ENCODE data around the gene ABCB8.

ABCB8 gene

GRCh38 chr7:150990416-150991186, 37.6 kb upstream of the ABCB8 start, which contains the start of gene NOS3:
Gene NOS3 (plus strand): TSS chr7:150991017. CDS start chr7:150993804, 2,787 bp downstream.
- Histone ChIP-seq H3K4me1 (ENCODE audit: control insufficient read depth, insufficient read depth, low read length) (no peaks in the 10 kb centered on the region), H3K4me3 (ENCODE audit: low read length) (no peak within 1 kb of the TSS), H3K4me2 (ENCODE audit: low read length) (no peak within 1 kb of the TSS), H3K9me3 (replicated peaks; ENCODE audit: low read length) (no peaks in the 10 kb centered on the region), H3K36me3 (ENCODE audit: insufficient read depth, low read length) (no peaks in the 10 kb centered on the region), H3K27me3 (ENCODE audit: control insufficient read depth, insufficient read depth, low read length) (peaks cover 29% of the 10 kb centered on the region), H3K9ac (ENCODE audit: low read depth, low read length) (no peak within 1 kb of the TSS)

- Histone ChIP-seq H3K27me3 (ENCODE audit: control insufficient read depth, insufficient read depth, low read length) (peaks cover 29% of the 10 kb centered on the region), H3K4me1 (ENCODE audit: control insufficient read depth, insufficient read depth, low read length) (no peaks in the 10 kb centered on the region), H3K9ac (ENCODE audit: low read depth, low read length) (no peak overlapping the region), H3K4me2 (ENCODE audit: low read length) (no peak overlapping the region), H3K4me3 (ENCODE audit: low read length) (no peak overlapping the region), H3K36me3 (ENCODE audit: insufficient read depth, low read length) (no peaks in the 10 kb centered on the region), H3K9me3 (replicated peaks; ENCODE audit: low read length) (no peaks in the 10 kb centered on the region)
These were observed 36.1 kb upstream of the ABCB8 start for GRCh38 chr7:150992051-150992640.

- Histone ChIP-seq H3K4me1 (ENCODE audit: control insufficient read depth, insufficient read depth, low read length) (no peaks in the 10 kb centered on the region), H3K9me3 (replicated peaks; ENCODE audit: low read length) (no peaks in the 10 kb centered on the region), H3K27me3 (ENCODE audit: control insufficient read depth, insufficient read depth, low read length) (peaks cover 24% of the 10 kb centered on the region), H3K4me3 (ENCODE audit: low read length) (no peak overlapping the region), H3K9ac (ENCODE audit: low read depth, low read length) (no peak overlapping the region), H3K36me3 (ENCODE audit: insufficient read depth, low read length) (no peaks in the 10 kb centered on the region), H3K4me2 (ENCODE audit: low read length) (no peak overlapping the region)
These were observed 35.4 kb upstream of the ABCB8 start for GRCh38 chr7:150992833-150993302.

- no peaks in the 10 kb centered on the region for H3K9me3 ChIP-seq (replicated peaks; ENCODE audit: low read length)
- H3K4me2 ChIP-seq (ENCODE audit: low read length), result no peak overlapping the region
- no peaks in the 10 kb centered on the region for H3K36me3 ChIP-seq (ENCODE audit: insufficient read depth, low read length)
- no peak overlapping the region for H3K9ac ChIP-seq (ENCODE audit: low read depth, low read length)
- H3K4me1 ChIP-seq (ENCODE audit: control insufficient read depth, insufficient read depth, low read length), result no peaks in the 10 kb centered on the region
- H3K4me3 ChIP-seq (ENCODE audit: low read length), result no peak overlapping the region
- peaks cover 22% of the 10 kb centered on the region for H3K27me3 ChIP-seq (ENCODE audit: control insufficient read depth, insufficient read depth, low read length)
These were observed 34.7 kb upstream of the ABCB8 start for GRCh38 chr7:150993511-150993910.

GRCh38 chr7:150994141-150994837, 34.0 kb upstream of the ABCB8 start:
- Histone ChIP-seq H3K27me3 (ENCODE audit: control insufficient read depth, insufficient read depth, low read length) (peaks cover 16% of the 10 kb centered on the region), H3K4me3 (ENCODE audit: low read length) (no peak overlapping the region), H3K9ac (ENCODE audit: low read depth, low read length) (no peak overlapping the region), H3K9me3 (replicated peaks; ENCODE audit: low read length) (no peaks in the 10 kb centered on the region), H3K4me1 (ENCODE audit: control insufficient read depth, insufficient read depth, low read length) (no peaks in the 10 kb centered on the region), H3K36me3 (ENCODE audit: insufficient read depth, low read length) (no peaks in the 10 kb centered on the region), H3K4me2 (ENCODE audit: low read length) (no peak overlapping the region)

DNA sequence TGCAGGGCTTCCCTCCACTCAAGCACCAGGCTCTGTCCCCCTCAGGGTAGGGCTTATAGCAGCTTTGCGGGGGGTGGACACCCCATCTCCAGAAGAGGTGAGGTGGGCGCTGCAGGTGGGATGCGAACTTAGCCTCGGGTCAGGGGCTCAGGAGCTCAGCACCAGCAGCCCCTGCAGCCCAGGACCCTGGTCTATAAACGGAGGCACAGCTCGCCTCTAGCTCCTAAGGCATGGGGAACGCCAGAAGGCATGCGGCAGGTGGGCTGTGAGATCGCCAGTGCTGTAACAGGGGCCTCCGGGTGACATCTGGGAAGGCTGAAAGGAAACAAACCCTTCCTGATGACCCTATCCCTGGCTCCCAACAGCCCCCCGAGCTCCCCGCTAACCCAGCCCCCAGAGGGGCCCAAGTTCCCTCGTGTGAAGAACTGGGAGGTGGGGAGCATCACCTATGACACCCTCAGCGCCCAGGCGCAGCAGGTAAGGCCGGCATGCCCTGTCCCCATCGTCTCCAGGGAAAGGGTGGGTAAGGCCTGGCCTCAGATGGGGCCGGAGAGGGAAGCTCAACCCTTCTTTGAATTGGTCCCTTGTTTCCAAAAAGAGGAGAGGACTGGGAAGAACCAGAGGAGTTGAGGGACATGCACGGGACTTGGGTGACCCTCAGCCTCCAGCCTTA, 33.3 kb upstream of the ABCB8 start:
- Histone ChIP-seq H3K9me3 (replicated peaks; ENCODE audit: low read length) (no peaks in the 10 kb centered on the region), H3K4me3 (ENCODE audit: low read length) (no peak overlapping the region), H3K9ac (ENCODE audit: low read depth, low read length) (no peak overlapping the region), H3K4me1 (ENCODE audit: control insufficient read depth, insufficient read depth, low read length) (no peaks in the 10 kb centered on the region), H3K4me2 (ENCODE audit: low read length) (no peak overlapping the region), H3K27me3 (ENCODE audit: control insufficient read depth, insufficient read depth, low read length) (peaks cover 10% of the 10 kb centered on the region), H3K36me3 (ENCODE audit: insufficient read depth, low read length) (no peaks in the 10 kb centered on the region)

GRCh38 chr7:150996376-150997074, 31.7 kb upstream of the ABCB8 start:
- Histone ChIP-seq H3K4me1 (ENCODE audit: control insufficient read depth, insufficient read depth, low read length) (no peaks in the 10 kb centered on the region), H3K4me3 (ENCODE audit: low read length) (no peak overlapping the region), H3K36me3 (ENCODE audit: insufficient read depth, low read length) (no peaks in the 10 kb centered on the region), H3K4me2 (ENCODE audit: low read length) (no peak overlapping the region), H3K9ac (ENCODE audit: low read depth, low read length) (no peak overlapping the region), H3K27me3 (ENCODE audit: control insufficient read depth, insufficient read depth, low read length) (peaks cover 4% of the 10 kb centered on the region), H3K9me3 (replicated peaks; ENCODE audit: low read length) (no peaks in the 10 kb centered on the region)

- no peaks in the 10 kb centered on the region for H3K4me1 ChIP-seq (ENCODE audit: control insufficient read depth, insufficient read depth, low read length)
- no peak overlapping the region for H3K9ac ChIP-seq (ENCODE audit: low read depth, low read length)
- H3K36me3 ChIP-seq (ENCODE audit: insufficient read depth, low read length), result no peaks in the 10 kb centered on the region
- no peak overlapping the region for H3K4me3 ChIP-seq (ENCODE audit: low read length)
- H3K9me3 ChIP-seq (replicated peaks; ENCODE audit: low read length), result no peaks in the 10 kb centered on the region
- H3K4me2 ChIP-seq (ENCODE audit: low read length), result no peak overlapping the region
- peaks cover 4% of the 10 kb centered on the region for H3K27me3 ChIP-seq (ENCODE audit: control insufficient read depth, insufficient read depth, low read length)
These were observed 31.2 kb upstream of the ABCB8 start for GRCh38 chr7:150997075-150997511.

- Histone ChIP-seq H3K36me3 (ENCODE audit: insufficient read depth, low read length) (no peaks in the 10 kb centered on the region), H3K9me3 (replicated peaks; ENCODE audit: low read length) (no peaks in the 10 kb centered on the region), H3K9ac (ENCODE audit: low read depth, low read length) (no peak overlapping the region), H3K4me1 (ENCODE audit: control insufficient read depth, insufficient read depth, low read length) (no peaks in the 10 kb centered on the region), H3K4me2 (ENCODE audit: low read length) (no peak overlapping the region), H3K27me3 (ENCODE audit: control insufficient read depth, insufficient read depth, low read length) (peaks cover 4% of the 10 kb centered on the region), H3K4me3 (ENCODE audit: low read length) (no peak overlapping the region)
These were observed 30.4 kb upstream of the ABCB8 start for GRCh38 chr7:150997817-150998216.

GRCh38 chr7:150998341-150998740, 29.9 kb upstream of the ABCB8 start:
- Histone ChIP-seq H3K4me2 (ENCODE audit: low read length) (no peak overlapping the region), H3K27me3 (ENCODE audit: control insufficient read depth, insufficient read depth, low read length) (peaks cover 4% of the 10 kb centered on the region), H3K4me3 (ENCODE audit: low read length) (no peak overlapping the region), H3K4me1 (ENCODE audit: control insufficient read depth, insufficient read depth, low read length) (no peaks in the 10 kb centered on the region), H3K9me3 (replicated peaks; ENCODE audit: low read length) (no peaks in the 10 kb centered on the region), H3K36me3 (ENCODE audit: insufficient read depth, low read length) (no peaks in the 10 kb centered on the region), H3K9ac (ENCODE audit: low read depth, low read length) (no peak overlapping the region)

- no peak overlapping the region for H3K4me2 ChIP-seq (ENCODE audit: low read length)
- peaks cover 4% of the 10 kb centered on the region for H3K27me3 ChIP-seq (ENCODE audit: control insufficient read depth, insufficient read depth, low read length)
- H3K9me3 ChIP-seq (replicated peaks; ENCODE audit: low read length), result no peaks in the 10 kb centered on the region
- H3K4me1 ChIP-seq (ENCODE audit: control insufficient read depth, insufficient read depth, low read length), result no peaks in the 10 kb centered on the region
- no peak overlapping the region for H3K4me3 ChIP-seq (ENCODE audit: low read length)
- no peaks in the 10 kb centered on the region for H3K36me3 ChIP-seq (ENCODE audit: insufficient read depth, low read length)
- H3K9ac ChIP-seq (ENCODE audit: low read depth, low read length), result no peak overlapping the region
These were observed 29.2 kb upstream of the ABCB8 start for GRCh38 chr7:150999001-150999400.

Data from skeletal muscle satellite cell (primary cell).